Left lung (tissue), 10 donors: ENCODE measurements around the gene CASP6. TPM values are rescaled to one million over a fixed set of nuclear protein-coding genes. Genes with fewer than 3 reads are reported as not detected.

Experiments
- ATAC-seq: fragments of 200-7000 bp; cut with Tn5 transposase; one replicate; pipeline ENCODE4 v1.9.1; 2020; ENCODE audit warnings: moderate library complexity
- DNase-seq, 4 donors: peaks; one replicate each; pipeline ENCODE4 v3.0.0-alpha.2; 2013 to 2020
- H3K27ac ChIP-seq, 2 donors: fragments of 200-600 bp; sonication (generic) in 1 of 2; one replicate each; pipeline versions ENCODE4 v1.5.0 to v1.8.0; 2020 to 2021
- H3K27me3 ChIP-seq, 2 donors: fragments of 200-600 bp; sonication (generic) in 1 of 2; one replicate each; pipeline versions ENCODE4 v1.5.0 to v1.8.0; 2020 to 2021
- H3K36me3 ChIP-seq, 2 donors: fragments of 200-600 bp; sonication (generic) in 1 of 2; one replicate each; pipeline versions ENCODE4 v1.5.0 to v1.8.0; 2020 to 2021
- H3K4me1 ChIP-seq, 2 donors: fragments of 200-600 bp; one replicate each; pipeline ENCODE4 v1.8.0; 2021
- H3K4me3 ChIP-seq, 2 donors: fragments of 200-600 bp; sonication (generic) in 1 of 2; one replicate each; pipeline versions ENCODE4 v1.5.0 to v1.8.0; 2020 to 2021; ENCODE audit warnings: mild to moderate bottlenecking in 1 of 2
- H3K9me3 ChIP-seq, 2 donors: fragments of 200-600 bp; sonication (generic) in 1 of 2; one replicate each; pipeline versions ENCODE4 v1.5.0 to v1.8.0; 2020 to 2021
- CTCF ChIP-seq, 2 donors: fragments of 200-600 bp; sonication (generic) in 1 of 2; IDR thresholded peaks; one replicate each; pipeline versions ENCODE4 v1.5.0 to v1.8.0; 2021; ENCODE audit warnings: antibody characterized with exemption in 2 of 2
- intact Hi-C, 2 donors: fragments of 100-400 bp; cut with DNase I; formaldehyde crosslinking; loops; one replicate each; pipeline versions ENCODE4 v1.11.2 to v1.14.2; 2022
- polyA plus RNA-seq, 6 donors: library from polyadenylated mRNA; unstranded; fragments of 120-200 nt; gene quantifications; one replicate each; pipeline ENCODE4 v1.2.1, GENCODE V29; 2013; ENCODE audit not compliant: insufficient read length in 6 of 6
- total RNA-seq, 2 donors: library from RNA; stranded (reverse); fragmentation: NEBNext Ultra II Directional; extraction: Animal tissue kit (Norgen Biotek cat#: 25700); gene quantifications; one replicate each; pipeline ENCODE4 v1.2.1, GENCODE V29; 2021
- donor health status: DM: no; HTN: yes; CAD: no.
- donor health status: DM: no; HTN: no; CAD: no.

CASP6 gene
- total and polyA plus RNA-seq, 8 donors, result 15.9 to 53.4 (median 43.6) TPM

GRCh38 chr4:109749388-109750082, 46.3 kb upstream of the CASP6 start:
- H3K4me3 ChIP-seq, result no peak overlapping the region
- H3K27me3 ChIP-seq, result no peaks in the 10 kb centered on the region
- H3K27ac ChIP-seq, result no peak overlapping the region
- no peaks in the 10 kb centered on the region for H3K4me1 ChIP-seq
- no peaks in the 10 kb centered on the region for H3K36me3 ChIP-seq
- ATAC-seq (no peak), DNase-seq (no peak)
- intact Hi-C loops, result no loop called here
- TF ChIP-seq CTCF (IDR thresholded peaks at IDR 0.05), result no peak
- H3K9me3 ChIP-seq, result no peaks in the 10 kb centered on the region

DNA sequence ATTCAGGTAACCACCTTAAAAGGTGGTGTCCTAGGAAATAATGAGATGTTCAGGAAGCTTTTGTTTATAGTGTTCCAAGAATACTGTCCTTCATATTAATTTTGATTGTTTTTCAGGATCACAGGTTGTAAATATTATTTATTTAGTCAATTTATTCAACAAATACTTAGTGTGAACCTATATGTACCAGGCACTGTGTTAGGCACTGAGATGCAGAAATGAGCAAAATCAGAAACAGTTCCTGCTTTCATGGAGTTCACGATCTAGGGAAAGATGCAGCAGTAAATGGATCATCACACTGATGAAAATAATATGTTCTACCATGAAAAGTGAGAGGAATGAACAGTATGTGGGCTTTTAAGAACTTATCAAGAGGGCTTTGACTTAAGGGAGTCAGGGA, 44.9 kb upstream of the CASP6 start:
- no peak for DNase-seq
- Histone ChIP-seq H3K27ac (no peak overlapping the region), H3K36me3 (no peaks in the 10 kb centered on the region), H3K9me3 (no peaks in the 10 kb centered on the region), H3K27me3 (no peaks in the 10 kb centered on the region), H3K4me3 (no peak overlapping the region), H3K4me1 (no peaks in the 10 kb centered on the region)
- no peak for ATAC-seq
- intact Hi-C loops, result no loop called here
- TF ChIP-seq CTCF (IDR thresholded peaks at IDR 0.05), result no peak

DNA sequence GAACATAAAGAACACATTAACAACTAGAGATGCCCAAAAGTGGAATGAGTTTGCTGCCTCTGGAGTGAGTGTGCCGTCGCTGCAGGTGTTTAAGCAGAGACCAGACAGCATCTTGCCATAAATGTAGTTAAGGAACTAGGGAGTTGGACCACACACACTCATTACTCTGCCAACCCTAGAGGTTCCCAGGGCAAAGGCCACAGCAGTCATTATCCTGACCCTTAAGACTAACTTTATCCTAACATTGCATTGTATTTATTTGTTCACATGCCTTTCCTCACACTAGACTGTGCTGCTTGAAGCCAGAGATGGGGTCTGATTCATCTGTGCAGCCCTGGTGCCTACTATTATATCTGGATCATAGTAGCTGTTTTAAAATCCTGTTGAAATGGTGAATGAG, 43.5 kb upstream of the CASP6 start:
- Histone ChIP-seq H3K9me3 (no peaks in the 10 kb centered on the region), H3K36me3 (no peaks in the 10 kb centered on the region), H3K27me3 (no peaks in the 10 kb centered on the region), H3K4me3 (no peak overlapping the region), H3K4me1 (no peaks in the 10 kb centered on the region), H3K27ac (no peak overlapping the region)
- intact Hi-C loops, result no loop called here
- no peak for TF ChIP-seq CTCF (IDR thresholded peaks at IDR 0.05)
- no peak for ATAC-seq
- no peak for DNase-seq

GRCh38 chr4:109745830-109746229, 42.6 kb upstream of the CASP6 start:
- no peak for TF ChIP-seq CTCF (IDR thresholded peaks at IDR 0.05)

DNA sequence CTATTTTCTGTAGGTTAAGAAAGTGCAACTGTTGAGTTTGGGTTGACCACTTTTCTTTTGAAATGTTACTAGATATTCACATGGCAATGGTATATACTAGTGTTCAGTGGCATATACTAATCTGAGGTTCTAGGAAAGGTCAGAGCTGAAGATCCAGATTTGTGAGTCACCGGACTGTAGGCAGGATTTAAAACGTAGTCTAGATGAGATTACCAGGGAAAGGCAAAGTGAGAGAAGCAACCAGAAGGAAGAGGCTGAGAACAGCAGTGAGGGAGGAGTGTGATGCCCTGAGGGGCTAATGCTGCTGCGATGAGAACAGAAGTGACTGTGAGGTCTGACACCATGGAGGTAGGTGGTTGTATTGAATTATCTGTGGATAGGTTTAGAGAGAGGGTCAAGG, 36.3 kb upstream of the CASP6 start:
- DNase-seq, result no peak
- intact Hi-C loops, result no loop called here
- no peak overlapping the region for H3K27ac ChIP-seq
- H3K27me3 ChIP-seq, result no peaks in the 10 kb centered on the region
- H3K9me3 ChIP-seq, result no peaks in the 10 kb centered on the region
- ATAC-seq, result no peak
- no peaks in the 10 kb centered on the region for H3K4me1 ChIP-seq
- no peak for TF ChIP-seq CTCF (IDR thresholded peaks at IDR 0.05)
- H3K4me3 ChIP-seq, result no peak overlapping the region
- no peaks in the 10 kb centered on the region for H3K36me3 ChIP-seq

More at GRCh38 chr4:109745830-109746229, 42.6 kb upstream of the CASP6 start:
- intact Hi-C loops, result no loop called here
- ATAC-seq (no peak), DNase-seq (no peak)
- no peaks in the 10 kb centered on the region for H3K9me3 ChIP-seq
- no peaks in the 10 kb centered on the region for H3K36me3 ChIP-seq
- H3K27ac ChIP-seq, result no peak overlapping the region
- H3K4me1 ChIP-seq, result no peaks in the 10 kb centered on the region
- no peaks in the 10 kb centered on the region for H3K27me3 ChIP-seq
- H3K4me3 ChIP-seq, result no peak overlapping the region
